WTC11 (cell line): ENCODE measurements around the gene KRTAP10-4. TPM values are rescaled to one million over a fixed set of nuclear protein-coding genes. Genes with fewer than 3 reads are reported as not detected.

Experiments
- ATAC-seq: fragments of 200-7000 bp; cut with Tn5 transposase; 2 replicates; pipeline ENCODE4 v1.10.0; 2021; ENCODE audit warnings: mild to moderate bottlenecking, moderate library complexity
- CTCF ChIA-PET: fragments of 300-600 bp; sonication (Branson Sonifier 250); formaldehyde crosslinking; loops from one replicate; lab custom pipeline; 2021; ENCODE audit warnings: antibody characterized with exemption; lab: Charles Lee
- POLR2A ChIA-PET: fragments of 350-600 bp; sonication (Branson Sonifier 250); formaldehyde crosslinking; loops from one replicate; lab custom pipeline; 2021; ENCODE audit warnings: antibody characterized with exemption; lab: Charles Lee
- DNase-seq: peaks from one replicate; pipeline ENCODE4 v3.0.0; 2021; ENCODE audit warnings: low spot score
- H3K27ac Mint-ChIP-seq: 2 replicates; pipeline ENCODE4 v1.8.0; 2021; ENCODE audit warnings: mixed read lengths
- H3K27me3 Mint-ChIP-seq: 2 replicates; pipeline ENCODE4 v1.8.0; 2021; ENCODE audit warnings: low read depth, mild to moderate bottlenecking, moderate library complexity, mixed read lengths
- H3K36me3 Mint-ChIP-seq: 2 replicates; pipeline ENCODE4 v1.8.0; 2021; ENCODE audit warnings: mixed read lengths
- H3K4me1 Mint-ChIP-seq: 2 replicates; pipeline ENCODE4 v1.8.0; 2022; ENCODE audit warnings: mixed read lengths
- H3K4me3 Mint-ChIP-seq: 2 replicates; pipeline ENCODE4 v1.8.0; 2021; ENCODE audit warnings: mild to moderate bottlenecking, moderate library complexity, mixed read lengths
- H3K9me3 Mint-ChIP-seq: 2 replicates; pipeline ENCODE4 v1.8.0; 2021; ENCODE audit warnings: mixed read lengths
- CDX4 ChIP-seq: fragments of 250-450 bp; sonication (Bioruptor Pico); IDR thresholded peaks from 2 replicates; pipeline ENCODE4 v1.9.0; 2021; ENCODE audit warnings: moderate library complexity, mild to moderate bottlenecking, inconsistent platforms, borderline replicate concordance
- E2F4 ChIP-seq: sonication (generic); formaldehyde crosslinking; IDR thresholded peaks from 2 replicates; pipeline ENCODE4 v1.8.1; 2022; ENCODE audit warnings: low read depth, mild to moderate bottlenecking, moderate library complexity, missing genetic modification reagents, borderline replicate concordance
- ELF4 ChIP-seq: sonication (generic); formaldehyde crosslinking; IDR thresholded peaks from 2 replicates; pipeline ENCODE4 v1.8.1; 2022; ENCODE audit warnings: low read depth, mild to moderate bottlenecking, moderate library complexity, missing genetic modification reagents
- ESRRA ChIP-seq: sonication (generic); formaldehyde crosslinking; IDR thresholded peaks from 2 replicates; pipeline ENCODE4 v1.8.1; 2022; ENCODE audit warnings: mild to moderate bottlenecking, missing genetic modification reagents, borderline replicate concordance
- GTF2I ChIP-seq: fragments of 250-450 bp; sonication (Bioruptor Pico); conservative IDR thresholded peaks from 2 replicates; pipeline ENCODE4 v1.4.0; 2021; ENCODE audit warnings: mild to moderate bottlenecking
- HMGXB4 ChIP-seq: sonication (generic); formaldehyde crosslinking; IDR thresholded peaks from 2 replicates; pipeline ENCODE4 v1.8.1; 2023; ENCODE audit warnings: mild to moderate bottlenecking, moderate library complexity, missing genetic modification reagents
- IRF2 ChIP-seq: sonication (generic); formaldehyde crosslinking; IDR thresholded peaks from 2 replicates; pipeline ENCODE4 v1.8.0; 2022; ENCODE audit warnings: low read depth, missing genetic modification reagents, borderline replicate concordance
- JAZF1 ChIP-seq: fragments of 250-450 bp; sonication (Bioruptor Pico); IDR thresholded peaks from 2 replicates; pipeline ENCODE4 v1.9.0; 2021; ENCODE audit warnings: moderate library complexity, mild to moderate bottlenecking, inconsistent platforms
- NFYB ChIP-seq: sonication (generic); formaldehyde crosslinking; conservative IDR thresholded peaks from 2 replicates; pipeline ENCODE4 v1.8.0; 2022; ENCODE audit warnings: low read depth, missing genetic modification reagents
- SP1 ChIP-seq: sonication (generic); formaldehyde crosslinking; conservative IDR thresholded peaks from 2 replicates; pipeline ENCODE4 v1.8.1; 2022; ENCODE audit warnings: missing genetic modification reagents
- TEAD1 ChIP-seq: sonication (generic); formaldehyde crosslinking; IDR thresholded peaks from 2 replicates; pipeline ENCODE4 v1.8.0; 2022; ENCODE audit warnings: mild to moderate bottlenecking, missing genetic modification reagents
- ZBTB21 ChIP-seq: sonication (generic); formaldehyde crosslinking; IDR thresholded peaks from 2 replicates; pipeline ENCODE4 v1.8.1; 2023; ENCODE audit warnings: mild to moderate bottlenecking, missing genetic modification reagents, borderline replicate concordance
- ZNF317 ChIP-seq: sonication (generic); formaldehyde crosslinking; IDR thresholded peaks from 2 replicates; pipeline ENCODE4 v1.8.1; 2023; ENCODE audit warnings: low read depth, mild to moderate bottlenecking, moderate library complexity, missing genetic modification reagents, borderline replicate concordance
- total RNA-seq: library from RNA; stranded (reverse); gene quantifications from 3 replicates; pipeline ENCODE4 v1.2.3, GENCODE V29; 2021
- TF ChIP-seq, protein P1 (sequence below): fragments of 250-450 bp; sonication (Bioruptor Pico); conservative IDR thresholded peaks from 2 replicates; pipeline ENCODE4 v1.9.0; 2021; ENCODE audit warnings: mild to moderate bottlenecking
- TF ChIP-seq, protein P2 (sequence below): sonication (generic); formaldehyde crosslinking; IDR thresholded peaks from 2 replicates; pipeline ENCODE4 v1.8.1; 2023; ENCODE audit warnings: mild to moderate bottlenecking, missing genetic modification reagents, borderline replicate concordance
- TF ChIP-seq, protein P3 (sequence below): sonication (generic); formaldehyde crosslinking; IDR thresholded peaks from 2 replicates; pipeline ENCODE4 v1.8.1; 2022; ENCODE audit warnings: low read depth, missing genetic modification reagents, borderline replicate concordance

KRTAP10-4 gene
- total RNA-seq, 1 experiment from 2014 or later: not detected

DNA sequence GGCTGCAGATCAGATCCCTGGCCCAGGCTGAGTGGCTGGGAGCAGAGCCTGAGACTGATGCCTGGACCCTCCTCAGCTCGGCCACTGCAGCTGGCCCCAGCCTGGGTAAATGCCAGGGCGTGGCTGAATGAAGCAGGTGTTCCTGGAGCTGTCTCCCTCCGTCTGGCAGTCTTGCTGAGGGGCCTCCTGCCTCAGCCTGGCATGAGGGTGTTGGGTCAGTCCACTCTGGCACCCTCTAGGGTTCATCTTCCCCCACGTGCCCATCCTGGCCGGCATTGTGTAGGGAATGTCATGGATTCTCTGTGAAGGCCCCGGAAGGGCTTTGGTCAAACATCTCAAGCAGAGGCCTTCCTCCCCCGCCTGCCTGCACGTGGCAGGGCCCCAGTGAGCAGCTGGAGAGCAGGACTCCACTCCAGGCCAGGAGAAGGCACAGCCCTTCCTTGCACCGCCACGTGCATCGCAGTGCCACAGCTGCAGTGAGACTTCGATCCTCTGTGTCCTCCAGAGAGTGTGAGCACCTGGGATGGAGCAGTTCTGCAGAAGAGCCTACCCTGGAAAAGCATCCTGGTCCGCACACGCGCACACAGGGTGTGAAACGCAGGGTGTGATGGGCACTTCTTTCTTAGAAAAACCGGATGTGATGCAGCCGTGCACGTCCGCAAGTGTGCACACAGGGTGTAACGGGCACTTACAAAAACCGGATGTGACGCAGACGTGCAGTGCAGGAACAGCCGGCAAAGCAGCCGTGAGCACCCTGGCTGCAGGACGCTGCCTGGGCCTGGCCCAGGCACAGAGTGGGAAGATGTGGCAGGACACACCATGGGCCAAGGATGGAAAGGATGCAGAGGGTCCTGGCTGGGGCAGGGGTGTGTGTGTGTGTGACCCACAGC is 4.6 kb upstream of the KRTAP10-4 start (continued):
- TF ChIP-seq, protein P1, sequence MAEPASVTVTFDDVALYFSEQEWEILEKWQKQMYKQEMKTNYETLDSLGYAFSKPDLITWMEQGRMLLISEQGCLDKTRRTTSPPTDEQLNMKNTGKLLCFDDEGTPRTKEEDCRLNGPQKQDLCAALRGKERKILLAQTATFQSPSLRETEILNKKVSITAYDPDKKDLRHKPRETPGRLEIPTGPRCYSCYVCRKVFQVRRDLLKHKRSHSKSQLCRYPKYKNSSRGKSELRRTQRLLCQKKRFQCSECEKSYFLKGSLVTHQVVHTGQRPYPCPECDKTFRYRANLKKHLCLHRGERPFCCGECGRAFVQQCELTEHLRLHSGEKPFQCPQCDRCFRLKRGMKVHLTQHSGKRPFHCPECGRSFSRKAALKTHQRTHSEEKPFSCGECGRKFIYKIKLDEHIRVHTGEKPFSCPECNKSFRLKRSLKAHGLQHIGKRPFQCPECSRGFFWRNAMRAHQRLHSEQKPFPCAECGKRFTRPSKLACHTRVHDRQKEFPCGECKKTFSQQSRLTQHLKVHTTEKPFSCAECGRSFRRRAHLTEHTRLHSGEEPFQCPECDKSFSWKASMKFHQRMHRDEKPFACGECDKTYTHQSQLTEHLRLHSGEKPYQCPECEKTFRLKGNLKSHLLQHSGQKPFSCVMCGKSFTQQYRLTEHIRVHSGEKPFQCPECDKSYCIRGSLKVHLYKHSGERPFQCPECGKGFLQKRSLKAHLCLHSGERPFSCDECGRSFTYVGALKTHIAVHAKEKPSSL (CRISPR knock-in tag): no peak
- no peak for TF ChIP-seq ZBTB21 (CRISPR knock-in tag)
- TF ChIP-seq HMGXB4 (CRISPR knock-in tag): no peak
- TF ChIP-seq, protein P2, sequence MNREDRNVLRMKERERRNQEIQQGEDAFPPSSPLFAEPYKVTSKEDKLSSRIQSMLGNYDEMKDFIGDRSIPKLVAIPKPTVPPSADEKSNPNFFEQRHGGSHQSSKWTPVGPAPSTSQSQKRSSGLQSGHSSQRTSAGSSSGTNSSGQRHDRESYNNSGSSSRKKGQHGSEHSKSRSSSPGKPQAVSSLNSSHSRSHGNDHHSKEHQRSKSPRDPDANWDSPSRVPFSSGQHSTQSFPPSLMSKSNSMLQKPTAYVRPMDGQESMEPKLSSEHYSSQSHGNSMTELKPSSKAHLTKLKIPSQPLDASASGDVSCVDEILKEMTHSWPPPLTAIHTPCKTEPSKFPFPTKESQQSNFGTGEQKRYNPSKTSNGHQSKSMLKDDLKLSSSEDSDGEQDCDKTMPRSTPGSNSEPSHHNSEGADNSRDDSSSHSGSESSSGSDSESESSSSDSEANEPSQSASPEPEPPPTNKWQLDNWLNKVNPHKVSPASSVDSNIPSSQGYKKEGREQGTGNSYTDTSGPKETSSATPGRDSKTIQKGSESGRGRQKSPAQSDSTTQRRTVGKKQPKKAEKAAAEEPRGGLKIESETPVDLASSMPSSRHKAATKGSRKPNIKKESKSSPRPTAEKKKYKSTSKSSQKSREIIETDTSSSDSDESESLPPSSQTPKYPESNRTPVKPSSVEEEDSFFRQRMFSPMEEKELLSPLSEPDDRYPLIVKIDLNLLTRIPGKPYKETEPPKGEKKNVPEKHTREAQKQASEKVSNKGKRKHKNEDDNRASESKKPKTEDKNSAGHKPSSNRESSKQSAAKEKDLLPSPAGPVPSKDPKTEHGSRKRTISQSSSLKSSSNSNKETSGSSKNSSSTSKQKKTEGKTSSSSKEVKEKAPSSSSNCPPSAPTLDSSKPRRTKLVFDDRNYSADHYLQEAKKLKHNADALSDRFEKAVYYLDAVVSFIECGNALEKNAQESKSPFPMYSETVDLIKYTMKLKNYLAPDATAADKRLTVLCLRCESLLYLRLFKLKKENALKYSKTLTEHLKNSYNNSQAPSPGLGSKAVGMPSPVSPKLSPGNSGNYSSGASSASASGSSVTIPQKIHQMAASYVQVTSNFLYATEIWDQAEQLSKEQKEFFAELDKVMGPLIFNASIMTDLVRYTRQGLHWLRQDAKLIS (CRISPR knock-in tag): no peak
- no peak for TF ChIP-seq ELF4 (CRISPR knock-in tag)
- TF ChIP-seq IRF2: no peak

- Mint-ChIP-seq H3K27me3 (peaks cover 6% of the 10 kb centered on the region), H3K4me1 (peaks cover 7% of the 10 kb centered on the region), H3K4me3 (no peak overlapping the region), H3K9me3 (peaks cover 23% of the 10 kb centered on the region), H3K27ac (no peak overlapping the region; the same call in 1 of the 2 replicates), H3K36me3 (peaks cover 17% of the 10 kb centered on the region)
- no peak for DNase-seq
- no peak for ATAC-seq
- CTCF ChIA-PET: no interaction called here
- POLR2A ChIA-PET: no interaction called here
- no peak for TF ChIP-seq TEAD1 (CRISPR knock-in tag)
Observed at GRCh38 chr21:44569861-44570517, 3.5 kb upstream of the KRTAP10-4 start.

- ChIA-PET POLR2A (no interaction called here), CTCF (no interaction called here)
- peaks cover 17% of the 10 kb centered on the region for H3K36me3 Mint-ChIP-seq
- H3K27me3 Mint-ChIP-seq: peaks cover 6% of the 10 kb centered on the region
- no peak for DNase-seq
- peaks cover 11% of the 10 kb centered on the region for H3K4me1 Mint-ChIP-seq
- H3K9me3 Mint-ChIP-seq: peaks cover 23% of the 10 kb centered on the region
- H3K4me3 Mint-ChIP-seq: no peak overlapping the region
- TF ChIP-seq, protein P3, sequence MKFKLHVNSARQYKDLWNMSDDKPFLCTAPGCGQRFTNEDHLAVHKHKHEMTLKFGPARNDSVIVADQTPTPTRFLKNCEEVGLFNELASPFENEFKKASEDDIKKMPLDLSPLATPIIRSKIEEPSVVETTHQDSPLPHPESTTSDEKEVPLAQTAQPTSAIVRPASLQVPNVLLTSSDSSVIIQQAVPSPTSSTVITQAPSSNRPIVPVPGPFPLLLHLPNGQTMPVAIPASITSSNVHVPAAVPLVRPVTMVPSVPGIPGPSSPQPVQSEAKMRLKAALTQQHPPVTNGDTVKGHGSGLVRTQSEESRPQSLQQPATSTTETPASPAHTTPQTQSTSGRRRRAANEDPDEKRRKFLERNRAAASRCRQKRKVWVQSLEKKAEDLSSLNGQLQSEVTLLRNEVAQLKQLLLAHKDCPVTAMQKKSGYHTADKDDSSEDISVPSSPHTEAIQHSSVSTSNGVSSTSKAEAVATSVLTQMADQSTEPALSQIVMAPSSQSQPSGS (CRISPR knock-in tag): no peak
- TF ChIP-seq E2F4 (CRISPR knock-in tag) (no peak), GTF2I (no peak), CDX4 (CRISPR knock-in tag) (no peak), JAZF1 (CRISPR knock-in tag) (no peak), ZNF317 (CRISPR knock-in tag) (no peak), NFYB (CRISPR knock-in tag) (no peak), ESRRA (CRISPR knock-in tag) (no peak), SP1 (no peak)
- no peak overlapping the region for H3K27ac Mint-ChIP-seq
- no peak for ATAC-seq
Observed at GRCh38 chr21:44571296-44571695, 2.2 kb upstream of the KRTAP10-4 start.
